ENCODE results near the gene TP53. TPM values are rescaled to one million over a fixed set of nuclear protein-coding genes. Genes with fewer than 3 reads are reported as not detected.

Gene TP53
- total and polyA plus RNA-seq, 7 experiments from 2014 or later, result 30.9 to 226 (median 59.1) TPM

GRCh38 chr17:7667656-7668406, 19.5 kb downstream of the TP53 start:
- no peak for DNase-seq
- no peak overlapping the region for H3K4me3 Mint-ChIP-seq
- CTCF ChIA-PET, result interaction anchor here (0.6 kb wide), 2 partner anchors 31 to 404 kb away, joined by 3 to 5 read pairs; no protein-coding TSS in a partner anchor
- POLR2A ChIA-PET, result interaction anchor here (0.6 to 2.0 kb wide), 5 partner anchors 15 to 126 kb away, joined by 3 to 10 read pairs (median 3); partner anchors contain the start of gene TP53
- no peak overlapping the region for H3K4me3 ChIP-seq (ENCODE audit: low read length)
- H3K9me3 ChIP-seq (ENCODE audit: control insufficient read depth in 2 of 3, low read length in 3 of 3), result no peaks in the 10 kb centered on the region
- no peak overlapping the region for H3K27ac ChIP-seq (ENCODE audit: low read depth, low read length)
- H3K27me3 ChIP-seq (ENCODE audit: control insufficient read depth in 2 of 2, insufficient read depth in 2 of 2, low read length in 2 of 2), result no peaks in the 10 kb centered on the region
- peak overlapping the region in 4 of 9 donors; percentile 13 to 70 (median 29) for H3K27ac Mint-ChIP-seq
- no peaks in the 10 kb centered on the region for H3K9me3 Mint-ChIP-seq
- H3K27me3 Mint-ChIP-seq, result no peaks in the 10 kb centered on the region
- H3K4me1 ChIP-seq (ENCODE audit: control insufficient read depth in 2 of 2, insufficient read depth in 2 of 2, low read length in 2 of 2), result no peaks in the 10 kb centered on the region
- intact Hi-C loops (cut with micrococcal nuclease), result no loop called here
- H3K36me3 Mint-ChIP-seq, result peaks cover 5 to 25% (median 10%) of the 10 kb centered on the region in 5 donors
- H3K36me3 ChIP-seq (ENCODE audit: control insufficient read depth in 2 of 3, insufficient read depth in 3 of 3, low read length in 3 of 3), result peaks cover 4 to 60% (median 9%) of the 10 kb centered on the region in 3 experiments
- H3K4me1 Mint-ChIP-seq, result no peaks in the 10 kb centered on the region
- no peak for ATAC-seq

GRCh38 chr17:7656958-7657609, 30.2 kb downstream of the TP53 start:
- H3K4me1 Mint-ChIP-seq, result peaks cover 0 to 5% (median 0%) of the 10 kb centered on the region in 7 donors
- ChIA-PET POLR2A (interaction anchor here (0.5 to 1.0 kb wide), 4 partner anchors 29 to 184 kb away, joined by 3 to 4 read pairs (median 4); partner anchors contain the start of genes MPDU1, SAT2, TP53 and WRAP53), CTCF (interaction anchor here (1.5 kb wide), 1 partner anchor 31 kb away, joined by 6 read pairs; the partner anchor contains the start of genes TP53 and WRAP53)
- peaks cover 0 to 1% (median 0%) of the 10 kb centered on the region in 11 donors for H3K9me3 Mint-ChIP-seq
- no peaks in the 10 kb centered on the region for H3K36me3 ChIP-seq (ENCODE audit: control insufficient read depth in 2 of 3, insufficient read depth in 3 of 3, low read length in 3 of 3)
- H3K27me3 Mint-ChIP-seq, result peaks cover 0 to 34% (median 13%) of the 10 kb centered on the region in 5 donors
- no peaks in the 10 kb centered on the region for H3K9me3 ChIP-seq (ENCODE audit: control insufficient read depth in 2 of 3, low read length in 3 of 3)
- intact Hi-C loops (cut with micrococcal nuclease), result no loop called here
- no peak for ATAC-seq
- no peak overlapping the region for H3K4me3 ChIP-seq (ENCODE audit: low read length)
- H3K36me3 Mint-ChIP-seq, result peaks cover 0 to 2% (median 0%) of the 10 kb centered on the region in 5 donors
- H3K4me1 ChIP-seq (ENCODE audit: control insufficient read depth in 2 of 2, insufficient read depth in 2 of 2, low read length in 2 of 2), result no peaks in the 10 kb centered on the region
- no peak overlapping the region for H3K4me3 Mint-ChIP-seq
- H3K27me3 ChIP-seq (ENCODE audit: control insufficient read depth in 2 of 2, insufficient read depth in 2 of 2, low read length in 2 of 2), result no peaks in the 10 kb centered on the region
- no peak for DNase-seq
- H3K27ac Mint-ChIP-seq, result peak overlapping the region in 1 of 9 donors; percentile 43
- H3K27ac ChIP-seq (ENCODE audit: low read depth, low read length), result no peak overlapping the region

DNA sequence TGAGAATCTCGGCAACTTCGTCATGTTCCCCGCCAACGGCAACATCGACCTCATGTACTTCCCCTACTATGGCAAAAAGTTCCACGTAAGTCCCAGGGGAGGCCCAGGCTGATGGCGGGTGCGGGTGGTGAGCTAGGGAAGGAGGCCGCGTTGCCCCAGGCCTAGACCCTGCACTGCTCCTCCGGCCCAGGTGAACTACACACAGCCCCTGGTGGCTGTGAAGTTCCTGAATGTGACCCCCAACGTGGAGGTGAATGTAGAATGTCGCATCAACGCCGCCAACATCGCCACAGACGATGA, 31.8 kb downstream of the TP53 start:
- H3K36me3 ChIP-seq (ENCODE audit: control insufficient read depth in 2 of 3, insufficient read depth in 3 of 3, low read length in 3 of 3), result no peaks in the 10 kb centered on the region
- intact Hi-C loops (cut with micrococcal nuclease), result no loop called here
- H3K27me3 Mint-ChIP-seq, result peaks cover 7 to 45% (median 24%) of the 10 kb centered on the region in 5 donors
- peaks cover 0 to 1% (median 0%) of the 10 kb centered on the region in 11 donors for H3K9me3 Mint-ChIP-seq
- H3K27ac ChIP-seq (ENCODE audit: low read depth, low read length), result no peak overlapping the region
- peaks cover 6 to 13% of the 10 kb centered on the region in 2 donors for H3K4me1 ChIP-seq (ENCODE audit: control insufficient read depth in 2 of 2, insufficient read depth in 2 of 2, low read length in 2 of 2)
- H3K27me3 ChIP-seq (ENCODE audit: control insufficient read depth in 2 of 2, insufficient read depth in 2 of 2, low read length in 2 of 2), result peaks cover 0 to 8% of the 10 kb centered on the region in 2 donors
- ChIA-PET POLR2A (interaction anchor here (0.5 to 1.0 kb wide), 3 partner anchors 25 to 60 kb away, joined by 3 to 4 read pairs (median 3); partner anchors contain the start of gene TP53), CTCF (no interaction called here)
- H3K9me3 ChIP-seq (ENCODE audit: control insufficient read depth in 2 of 3, low read length in 3 of 3), result no peaks in the 10 kb centered on the region
- DNase-seq (no peak), ATAC-seq (no peak)
- no peak overlapping the region for H3K27ac Mint-ChIP-seq
- no peak overlapping the region for H3K4me3 ChIP-seq (ENCODE audit: low read length)
- H3K36me3 Mint-ChIP-seq, result peaks cover 0 to 2% (median 0%) of the 10 kb centered on the region in 5 donors
- H3K4me1 Mint-ChIP-seq, result peaks cover 2 to 13% (median 7%) of the 10 kb centered on the region in 7 donors
- no peak overlapping the region for H3K4me3 Mint-ChIP-seq

- no peak overlapping the region for H3K27ac Mint-ChIP-seq
- Histone ChIP-seq H3K27me3 (ENCODE audit: control insufficient read depth in 2 of 2, insufficient read depth in 2 of 2, low read length in 2 of 2) (peaks cover 0 to 13% of the 10 kb centered on the region in 2 donors), H3K27ac (ENCODE audit: low read depth, low read length) (no peak overlapping the region), H3K4me3 (ENCODE audit: low read length) (no peak overlapping the region), H3K36me3 (ENCODE audit: control insufficient read depth in 2 of 3, insufficient read depth in 3 of 3, low read length in 3 of 3) (no peaks in the 10 kb centered on the region), H3K9me3 (ENCODE audit: control insufficient read depth in 2 of 3, low read length in 3 of 3) (no peaks in the 10 kb centered on the region), H3K4me1 (ENCODE audit: control insufficient read depth in 2 of 2, insufficient read depth in 2 of 2, low read length in 2 of 2) (peaks cover 11 to 18% of the 10 kb centered on the region in 2 donors)
- peaks cover 0 to 1% (median 0%) of the 10 kb centered on the region in 11 donors for H3K9me3 Mint-ChIP-seq
- H3K4me1 Mint-ChIP-seq, result peaks cover 7 to 18% (median 12%) of the 10 kb centered on the region in 7 donors
- peaks cover 0 to 4% (median 0%) of the 10 kb centered on the region in 5 donors for H3K36me3 Mint-ChIP-seq
- H3K27me3 Mint-ChIP-seq, result peaks cover 12 to 50% (median 29%) of the 10 kb centered on the region in 5 donors
- CTCF ChIA-PET, result no interaction called here
- peak overlapping the region in 1 of 10 donors; percentile 17 for H3K4me3 Mint-ChIP-seq
- POLR2A ChIA-PET, result interaction anchor here (0.5 to 0.8 kb wide), 2 partner anchors 32 to 60 kb away, joined by 3 to 4 read pairs; partner anchors contain the start of gene TP53
- intact Hi-C loops (cut with micrococcal nuclease), result no loop called here
- no peak for ATAC-seq
- no peak for DNase-seq
Observed at GRCh38 chr17:7654832-7655540, 32.3 kb downstream of the TP53 start.

- ATAC-seq (no peak), DNase-seq (no peak)
- ChIA-PET CTCF (interaction anchor here (0.5 to 1.1 kb wide), 3 partner anchors 14 to 207 kb away, joined by 3 read pairs; no protein-coding TSS in a partner anchor), POLR2A (interaction anchor here (0.7 to 3.1 kb wide), 3 partner anchors 10 to 34 kb away, joined by 3 to 55 read pairs (median 10); partner anchors contain the start of genes TP53 and WRAP53)
- peaks cover 10 to 21% (median 15%) of the 10 kb centered on the region in 7 donors for H3K4me1 Mint-ChIP-seq
- no peak overlapping the region for H3K4me3 ChIP-seq (ENCODE audit: low read length)
- peaks cover 0 to 15% of the 10 kb centered on the region in 2 donors for H3K27me3 ChIP-seq (ENCODE audit: control insufficient read depth in 2 of 2, insufficient read depth in 2 of 2, low read length in 2 of 2)
- H3K9me3 ChIP-seq (ENCODE audit: control insufficient read depth in 2 of 3, low read length in 3 of 3), result no peaks in the 10 kb centered on the region
- no peaks in the 10 kb centered on the region for H3K36me3 ChIP-seq (ENCODE audit: control insufficient read depth in 2 of 3, insufficient read depth in 3 of 3, low read length in 3 of 3)
- H3K9me3 Mint-ChIP-seq, result peaks cover 0 to 1% (median 0%) of the 10 kb centered on the region in 11 donors
- intact Hi-C loops (cut with micrococcal nuclease), result no loop called here
- peaks cover 11 to 21% of the 10 kb centered on the region in 2 donors for H3K4me1 ChIP-seq (ENCODE audit: control insufficient read depth in 2 of 2, insufficient read depth in 2 of 2, low read length in 2 of 2)
- peaks cover 0 to 4% (median 0%) of the 10 kb centered on the region in 5 donors for H3K36me3 Mint-ChIP-seq
- H3K27ac Mint-ChIP-seq, result peak overlapping the region in 1 of 9 donors; percentile 10
- peak overlapping the region in 8 of 10 donors; percentile 14 to 92 (median 50) for H3K4me3 Mint-ChIP-seq
- no peak overlapping the region for H3K27ac ChIP-seq (ENCODE audit: low read depth, low read length)
- peaks cover 16 to 64% (median 33%) of the 10 kb centered on the region in 5 donors for H3K27me3 Mint-ChIP-seq
Observed at GRCh38 chr17:7652388-7653356, 34.6 kb downstream of the TP53 start.
